Astrocyte of the cerebellum (primary cell): ENCODE measurements around the gene ZFPL1.

Source experiments
- DNase-seq: peaks from one replicate; pipeline ENCODE4 v3.0.0-alpha.2; 2011; ENCODE audit warnings: low read depth
- H3K4me3 ChIP-seq: 2 replicates; pipeline ENCODE4 v1.5.1; 2011; ENCODE audit warnings: mild to moderate bottlenecking, low read depth, low read length, moderate library complexity
- in situ Hi-C: cut with HindIII; loops from 2 replicates; pipeline ENCODE4 v1.10.0; 2017; ENCODE audit warnings: low sequenced_read_pairs
- TF ChIP-seq, protein P1 (sequence below): IDR thresholded peaks from 2 replicates; pipeline ENCODE4 v1.5.1; 2012; ENCODE audit warnings: low read length, low read depth, moderate library complexity, mild to moderate bottlenecking; ENCODE audit errors: missing control alignments

The ZFPL1 gene

DNA sequence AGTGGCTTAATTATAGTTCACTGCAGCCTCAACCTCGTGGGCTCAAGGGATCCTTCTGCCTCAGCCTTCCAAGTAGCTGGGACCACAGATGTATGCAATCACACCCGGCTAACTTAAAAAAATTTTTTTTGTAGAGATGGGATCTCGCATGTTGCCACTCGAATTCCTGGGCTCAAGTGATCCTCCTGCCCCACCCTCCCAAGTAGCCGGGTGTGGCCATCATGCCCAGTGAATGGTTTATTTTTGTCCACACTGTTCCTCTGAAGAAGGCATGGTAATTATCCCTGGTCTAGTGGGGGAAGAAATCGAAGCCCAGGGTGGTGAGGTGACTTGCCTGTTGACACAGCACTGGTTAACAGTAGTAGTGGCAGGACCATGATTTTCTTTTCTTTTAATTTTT is 41.1 kb upstream of the ZFPL1 start:
- no peak for DNase-seq
- in situ Hi-C loops: no loop called here
- H3K4me3 ChIP-seq: no peak overlapping the region
- TF ChIP-seq, protein P1, sequence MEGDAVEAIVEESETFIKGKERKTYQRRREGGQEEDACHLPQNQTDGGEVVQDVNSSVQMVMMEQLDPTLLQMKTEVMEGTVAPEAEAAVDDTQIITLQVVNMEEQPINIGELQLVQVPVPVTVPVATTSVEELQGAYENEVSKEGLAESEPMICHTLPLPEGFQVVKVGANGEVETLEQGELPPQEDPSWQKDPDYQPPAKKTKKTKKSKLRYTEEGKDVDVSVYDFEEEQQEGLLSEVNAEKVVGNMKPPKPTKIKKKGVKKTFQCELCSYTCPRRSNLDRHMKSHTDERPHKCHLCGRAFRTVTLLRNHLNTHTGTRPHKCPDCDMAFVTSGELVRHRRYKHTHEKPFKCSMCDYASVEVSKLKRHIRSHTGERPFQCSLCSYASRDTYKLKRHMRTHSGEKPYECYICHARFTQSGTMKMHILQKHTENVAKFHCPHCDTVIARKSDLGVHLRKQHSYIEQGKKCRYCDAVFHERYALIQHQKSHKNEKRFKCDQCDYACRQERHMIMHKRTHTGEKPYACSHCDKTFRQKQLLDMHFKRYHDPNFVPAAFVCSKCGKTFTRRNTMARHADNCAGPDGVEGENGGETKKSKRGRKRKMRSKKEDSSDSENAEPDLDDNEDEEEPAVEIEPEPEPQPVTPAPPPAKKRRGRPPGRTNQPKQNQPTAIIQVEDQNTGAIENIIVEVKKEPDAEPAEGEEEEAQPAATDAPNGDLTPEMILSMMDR: no peak

DNA sequence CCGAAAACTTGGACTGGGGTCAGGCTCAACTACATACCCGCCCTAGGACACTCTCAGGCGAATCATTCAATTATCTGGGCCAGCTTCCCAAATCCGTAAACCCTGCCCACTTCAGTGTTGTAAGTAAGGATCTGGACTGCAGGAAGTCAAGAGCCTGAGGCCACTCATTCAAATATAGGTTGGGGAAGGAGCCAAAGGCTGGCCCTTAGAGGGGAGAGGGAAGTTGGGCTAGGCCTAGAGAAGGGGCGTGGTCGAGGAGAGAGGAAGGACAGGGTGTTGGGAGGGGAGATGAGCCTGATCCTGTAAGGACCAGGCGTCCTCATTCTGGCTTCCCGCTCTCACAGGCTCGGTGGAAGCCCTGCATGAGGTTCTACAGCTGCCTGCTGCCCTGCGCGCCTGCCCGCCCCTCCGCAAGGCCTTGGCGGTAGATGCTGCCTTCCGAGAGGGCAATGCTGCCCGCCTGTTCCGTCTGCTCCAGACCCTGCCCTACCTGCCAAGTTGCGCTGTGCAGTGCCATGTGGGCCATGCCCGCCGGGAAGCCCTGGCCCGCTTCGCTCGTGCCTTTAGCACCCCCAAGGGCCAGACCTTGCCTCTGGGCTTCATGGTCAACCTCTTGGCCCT is 40.0 kb upstream of the ZFPL1 start:
- TF ChIP-seq, protein P1: no peak
- no peak for DNase-seq
- H3K4me3 ChIP-seq: no peak overlapping the region
- in situ Hi-C loops: no loop called here

DNA sequence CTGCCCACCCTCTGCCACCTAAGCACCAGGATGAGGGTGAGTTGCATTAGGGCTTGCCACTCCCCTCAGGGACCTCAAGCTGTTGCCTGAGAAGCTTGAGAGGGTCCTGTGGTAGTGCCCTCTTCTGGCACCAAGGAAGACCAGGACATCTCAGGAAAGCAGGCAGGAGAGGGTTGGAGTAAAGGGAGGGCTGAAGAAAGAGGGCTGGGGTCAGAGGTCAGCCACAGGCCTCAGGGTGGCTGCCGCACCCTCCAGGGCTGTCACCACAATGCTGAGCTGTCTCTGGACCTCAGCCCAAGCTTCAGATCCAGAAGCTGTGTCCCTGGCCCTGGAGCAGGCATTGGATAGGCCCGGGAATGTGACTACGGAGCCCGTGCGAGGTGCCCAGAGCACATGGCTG is 39.0 kb upstream of the ZFPL1 start:
- in situ Hi-C loops: no loop called here
- DNase-seq: no peak
- H3K4me3 ChIP-seq: no peak overlapping the region
- TF ChIP-seq, protein P1: no peak

DNA sequence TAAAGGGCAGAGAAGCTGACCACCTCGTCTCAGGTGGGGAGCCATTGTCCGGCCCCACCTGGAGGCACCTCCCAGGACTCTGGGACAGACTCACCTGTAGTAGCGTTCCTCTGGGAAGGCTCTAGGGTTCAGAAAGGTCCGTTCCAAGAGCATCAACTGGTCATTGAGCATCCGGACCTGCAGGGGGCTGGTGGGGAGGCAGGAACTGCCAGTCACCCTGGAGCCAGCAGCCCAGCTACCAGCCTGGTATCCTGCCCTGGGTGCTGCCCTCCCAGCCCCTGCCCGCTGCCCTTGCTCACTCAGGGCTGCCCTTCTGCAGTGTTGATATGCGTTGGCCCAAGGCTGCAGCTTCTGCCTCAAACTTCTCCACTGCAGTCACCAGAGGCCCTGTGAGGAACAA is 38.3 kb upstream of the ZFPL1 start:
- in situ Hi-C loops: no loop called here
- H3K4me3 ChIP-seq: no peak overlapping the region
- DNase-seq: no peak
- TF ChIP-seq, protein P1: no peak

DNA sequence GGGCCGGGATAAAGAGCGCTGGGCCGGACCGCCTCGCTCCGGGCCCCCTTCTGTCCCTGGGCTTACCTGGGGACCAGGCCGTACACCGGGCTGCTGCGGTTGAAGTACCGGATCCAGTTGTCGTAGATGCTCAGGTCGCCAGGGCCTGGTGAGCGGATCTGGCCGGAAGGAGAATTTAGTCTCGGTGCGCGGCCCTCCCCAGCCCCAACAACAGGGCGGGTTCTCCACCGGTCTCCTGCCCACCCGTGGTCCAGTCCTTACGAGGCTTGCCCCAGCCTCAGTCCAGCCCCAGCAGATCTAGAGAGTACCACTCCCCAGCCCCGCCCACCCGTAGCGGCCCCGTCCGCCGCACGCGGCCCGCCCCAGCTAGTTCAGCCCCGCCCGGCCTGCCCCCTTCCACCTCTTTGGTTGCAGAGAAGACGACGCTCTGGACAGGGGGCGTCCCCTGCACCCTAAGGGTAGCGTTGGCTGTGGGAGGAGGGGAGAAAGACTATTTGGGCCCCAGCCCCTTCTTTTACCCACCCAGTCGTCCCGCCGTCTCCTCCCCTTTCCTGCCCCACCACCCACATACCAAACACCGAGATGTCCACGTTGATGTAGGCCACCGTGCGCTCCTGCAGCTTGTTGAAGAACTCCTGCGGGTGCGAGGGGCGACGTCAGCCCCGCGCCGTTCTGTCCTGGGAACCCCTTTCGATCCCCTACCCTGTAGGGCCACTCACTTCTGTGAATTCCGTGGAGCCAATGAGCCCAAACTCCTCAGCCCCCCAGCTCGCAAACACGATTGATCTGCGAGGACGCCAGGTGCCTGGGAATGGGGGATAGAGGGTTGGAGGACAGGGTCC is 36.2 kb upstream of the ZFPL1 start:
- in situ Hi-C loops: no loop called here
- no peak for DNase-seq
- TF ChIP-seq, protein P1: no peak
- peak overlapping the region; percentile 28 for H3K4me3 ChIP-seq

DNA sequence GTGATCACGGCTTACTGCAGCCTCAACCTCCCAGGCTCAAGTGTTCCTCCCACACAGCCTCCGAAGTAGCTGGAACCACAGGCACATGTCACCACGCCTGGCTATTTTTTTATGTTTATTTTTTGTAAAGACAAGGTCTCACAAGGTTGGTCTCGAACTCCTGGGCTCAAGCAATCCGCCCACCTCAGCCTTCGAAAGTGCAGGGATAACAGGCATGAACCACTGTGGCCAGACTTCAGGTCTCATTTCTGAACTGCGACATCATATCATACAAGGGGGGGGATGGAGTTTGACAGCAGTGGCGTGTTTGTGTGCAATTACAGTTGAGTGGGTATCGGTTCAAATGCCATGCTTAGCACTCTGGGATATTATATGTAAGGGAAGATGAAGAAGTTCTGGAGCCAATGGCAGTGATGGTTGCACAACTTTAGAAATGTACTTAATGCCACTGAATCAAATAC is 32.6 kb upstream of the ZFPL1 start:
- TF ChIP-seq, protein P1: no peak
- in situ Hi-C loops: no loop called here
- H3K4me3 ChIP-seq: no peak overlapping the region
- DNase-seq: no peak
